Measurements from ENCODE around the gene UBE2U.

Gene UBE2U

GRCh38 chr1:64266991-64267390, 63.6 kb downstream of the UBE2U start:
- no peak for TF ChIP-seq CTCF (IDR thresholded peaks at IDR 0.05; ENCODE audit: low read depth, low read length)
- H3K4me3 ChIP-seq (ENCODE audit: low read depth, low read length) = no peak overlapping the region

- H3K4me3 ChIP-seq (ENCODE audit: low read depth, low read length) = no peak overlapping the region
- TF ChIP-seq CTCF (IDR thresholded peaks at IDR 0.05; ENCODE audit: low read depth, low read length) = peak; percentile 57
Observed at GRCh38 chr1:64268653-64269557, 65.5 kb downstream of the UBE2U start.

GRCh38 chr1:64269558-64269884, 66.1 kb downstream of the UBE2U start:
- no peak overlapping the region for H3K4me3 ChIP-seq (ENCODE audit: low read depth, low read length)
- no peak for TF ChIP-seq CTCF (IDR thresholded peaks at IDR 0.05; ENCODE audit: low read depth, low read length)

- no peak for TF ChIP-seq CTCF (IDR thresholded peaks at IDR 0.05; ENCODE audit: low read depth, low read length)
- no peak overlapping the region for H3K4me3 ChIP-seq (ENCODE audit: low read depth, low read length)
Observed at GRCh38 chr1:64280001-64280400, 76.6 kb downstream of the UBE2U start.

- TF ChIP-seq CTCF (IDR thresholded peaks at IDR 0.05; ENCODE audit: low read depth, low read length) = no peak
- no peak overlapping the region for H3K4me3 ChIP-seq (ENCODE audit: low read depth, low read length)
Observed at GRCh38 chr1:64282351-64282750, 78.9 kb downstream of the UBE2U start.

- no peak overlapping the region for H3K4me3 ChIP-seq (ENCODE audit: low read depth, low read length)
- TF ChIP-seq CTCF (IDR thresholded peaks at IDR 0.05; ENCODE audit: low read depth, low read length) = no peak
Observed at GRCh38 chr1:64287071-64287470, 83.6 kb downstream of the UBE2U start.

- no peak overlapping the region for H3K4me3 ChIP-seq (ENCODE audit: low read depth, low read length)
- TF ChIP-seq CTCF (IDR thresholded peaks at IDR 0.05; ENCODE audit: low read depth, low read length) = no peak
Observed at GRCh38 chr1:64290420-64290819, 87.0 kb downstream of the UBE2U start.
